H1 (cell line): ENCODE data around the gene BLOC1S1. TPM values are rescaled to one million over a fixed set of nuclear protein-coding genes. Genes with fewer than 3 reads are reported as not detected.

ENCODE experiments used
- HDAC6 ChIP-seq: IDR thresholded peaks from one replicate; pipeline ENCODE4 v1.7.1; 2012; ENCODE audit warnings: low read depth, mild to moderate bottlenecking, inconsistent platforms, low read length, moderate library complexity
- PHF8 ChIP-seq: fragments of 200-600 bp; sonication (generic); conservative IDR thresholded peaks from 2 replicates; pipeline ENCODE4 v1.7.1; 2012; ENCODE audit warnings: low read depth, mild to moderate bottlenecking, inconsistent platforms, low read length, moderate library complexity
- SAP30 ChIP-seq: fragments of 300-600 bp; sonication (generic); IDR thresholded peaks from 2 replicates; pipeline ENCODE4 v1.7.1; 2012; ENCODE audit warnings: low read length, moderate library complexity, mild to moderate bottlenecking, inconsistent platforms; ENCODE audit not compliant: insufficient read depth, insufficient replicate concordance
- polyA plus RNA-seq, 7 experiments: library from polyadenylated mRNA; depleted of rRNA in 3 of 7; stranded (reverse) in 5 of 7; unstranded in 2 of 7; fragments of >200 nt in 5 of 7; fragments of 200-250 nt in 2 of 7; gene quantifications; 1 replicate in 5 of 7; 2 replicates in 1 of 7; 4 replicates in 1 of 7; pipeline versions ENCODE4 v1.2.1 to v1.2.3, GENCODE V29; 2011 to 2013; ENCODE audit warnings: missing spikeins in 2 of 7, mixed read lengths in 2 of 7
- total RNA-seq: library from RNA; stranded (reverse); fragmentation: NEBNext Ultra II Directional; extraction: Animal tissue kit (Norgen Biotek cat#: 25700); gene quantifications from 2 replicates; pipeline ENCODE4 v1.2.1, GENCODE V29; 2021
- TF ChIP-seq, protein P1 (sequence below): IDR thresholded peaks from 2 replicates; pipeline ENCODE4 v1.6.1; 2012; ENCODE audit warnings: inconsistent platforms

BLOC1S1 gene
- total and polyA plus RNA-seq, 2 of the 8 experiments (the other 6 are each of a cell fraction or from before 2014, with no cell fraction given) = 91.1 to 185 TPM

DNA sequence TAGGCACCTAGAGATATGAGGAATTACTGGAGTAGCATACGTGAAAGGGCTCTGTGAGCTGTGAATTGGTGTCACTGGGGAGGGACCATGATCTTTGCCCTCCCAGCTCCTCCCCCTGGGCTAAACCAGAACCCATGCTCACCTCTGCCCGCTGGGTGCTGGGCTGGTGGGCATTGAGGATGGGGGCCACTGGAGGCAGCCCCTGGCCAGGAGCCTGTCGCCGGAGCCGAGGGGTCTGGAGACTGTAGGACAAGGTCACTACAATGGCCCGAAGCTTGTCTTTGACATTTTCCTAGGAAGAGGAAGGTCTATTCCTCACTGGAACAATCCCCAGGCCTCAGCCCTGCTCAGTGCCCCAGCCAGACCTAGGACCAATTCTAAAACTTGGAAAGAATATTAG lies 19.7 kb upstream of the BLOC1S1 start (continued):
- TF ChIP-seq PHF8 = no peak
- TF ChIP-seq HDAC6 = no peak
- TF ChIP-seq, protein P1, sequence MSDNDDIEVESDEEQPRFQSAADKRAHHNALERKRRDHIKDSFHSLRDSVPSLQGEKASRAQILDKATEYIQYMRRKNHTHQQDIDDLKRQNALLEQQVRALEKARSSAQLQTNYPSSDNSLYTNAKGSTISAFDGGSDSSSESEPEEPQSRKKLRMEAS = no peak
- no peak for TF ChIP-seq SAP30
